GM10248 (cell line): ENCODE measurements around the gene DAGLA.

Experiments used
- CTCF ChIA-PET: fragments of 300-600 bp; sonication (Branson Sonifier 250); formaldehyde crosslinking; extraction: SDS; loops from one replicate; lab custom pipeline; 2021; ENCODE audit warnings: antibody characterized with exemption; lab: Yijun Ruan, JAX
- POLR2A ChIA-PET: fragments of 350-650 bp; sonication (Branson Sonifier 250); formaldehyde crosslinking; extraction: SDS; loops from one replicate; lab custom pipeline; 2020; ENCODE audit warnings: antibody characterized with exemption; lab: Yijun Ruan, JAX
- DNase-seq: peaks from one replicate; pipeline ENCODE4 v3.0.0; 2012; ENCODE audit errors: extremely low spot score
- CTCF ChIP-seq: IDR thresholded peaks from 2 replicates; pipeline ENCODE4 v1.5.1; 2012; ENCODE audit warnings: mild to moderate bottlenecking, low read depth; ENCODE audit errors: extremely low read depth, missing control alignments, control extremely low read depth

DAGLA gene

GRCh38 chr11:61707574-61707973 is 27.4 kb downstream of the DAGLA start:
- TF ChIP-seq CTCF: no peak
- no peak for DNase-seq
- ChIA-PET POLR2A (no interaction called here), CTCF (interaction anchor here (0.9 to 1.4 kb wide), 2 partner anchors 26 to 29 kb away, joined by 3 read pairs; no protein-coding TSS in a partner anchor)

GRCh38 chr11:61709110-61709509 is 28.9 kb downstream of the DAGLA start:
- ChIA-PET CTCF (interaction anchor here (1.1 to 1.7 kb wide), 3 partner anchors 24 to 177 kb away, joined by 3 to 5 read pairs (median 4); no protein-coding TSS in a partner anchor), POLR2A (no interaction called here)
- DNase-seq: no peak
- TF ChIP-seq CTCF: no peak

GRCh38 chr11:61709572-61709971 is 29.4 kb downstream of the DAGLA start:
- no peak for TF ChIP-seq CTCF
- no peak for DNase-seq
- ChIA-PET CTCF (interaction anchor here (1.1 to 1.7 kb wide), 3 partner anchors 24 to 178 kb away, joined by 3 to 5 read pairs (median 4); no protein-coding TSS in a partner anchor), POLR2A (no interaction called here)

GRCh38 chr11:61710019-61710418 is 29.8 kb downstream of the DAGLA start:
- POLR2A ChIA-PET: no interaction called here
- no peak for TF ChIP-seq CTCF
- no peak for DNase-seq
- CTCF ChIA-PET: interaction anchor here (1.6 to 1.7 kb wide), 2 partner anchors 23 to 39 kb away, joined by 4 to 5 read pairs; no protein-coding TSS in a partner anchor

- no peak for TF ChIP-seq CTCF
- POLR2A ChIA-PET: no interaction called here
- no peak for DNase-seq
- CTCF ChIA-PET: no interaction called here
These were observed 30.8 kb downstream of the DAGLA start for GRCh38 chr11:61711037-61711436.

- DNase-seq: no peak
- no peak for TF ChIP-seq CTCF
- CTCF ChIA-PET: interaction anchor here (1.2 kb wide), 1 partner anchor 36 kb away, joined by 3 read pairs; no protein-coding TSS in a partner anchor
- POLR2A ChIA-PET: no interaction called here
These were observed 31.3 kb downstream of the DAGLA start for GRCh38 chr11:61711498-61711897.

GRCh38 chr11:61712314-61712713 is 32.1 kb downstream of the DAGLA start:
- no peak for TF ChIP-seq CTCF
- POLR2A ChIA-PET: no interaction called here
- CTCF ChIA-PET: interaction anchor here (0.9 to 1.2 kb wide), 3 partner anchors 10 to 234 kb away, joined by 3 to 4 read pairs (median 3); no protein-coding TSS in a partner anchor
- DNase-seq: no peak
